ENCODE data around the gene RIOX2. TPM values are rescaled to one million over a fixed set of nuclear protein-coding genes. Genes with fewer than 3 reads are reported as not detected.

The RIOX2 gene
- total RNA-seq, 1 donor from 2014 or later = 24.0 TPM

DNA sequence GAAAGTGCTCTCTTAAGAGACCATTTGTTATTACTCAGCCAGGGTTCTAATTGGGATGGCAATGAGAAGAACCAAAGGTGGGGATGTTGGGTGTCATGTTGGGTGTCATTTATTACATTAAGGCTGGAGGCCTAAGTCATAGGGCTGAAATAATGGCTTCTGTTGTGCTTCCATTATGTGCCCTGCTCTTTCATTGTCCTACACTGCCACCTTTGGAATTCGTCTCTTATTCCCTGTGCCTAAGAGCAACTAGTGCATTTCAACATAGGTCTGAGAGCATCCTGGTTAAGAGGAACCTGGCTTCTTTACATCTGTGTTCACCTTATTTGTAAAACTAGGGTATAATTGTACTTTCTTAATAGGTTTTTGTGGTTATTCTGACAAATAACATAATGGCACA lies 32.2 kb downstream of the RIOX2 start:
- no peaks in the 10 kb centered on the region for H3K9me3 Mint-ChIP-seq (ENCODE audit: unreplicated experiment)
- TF ChIP-seq, protein P1, sequence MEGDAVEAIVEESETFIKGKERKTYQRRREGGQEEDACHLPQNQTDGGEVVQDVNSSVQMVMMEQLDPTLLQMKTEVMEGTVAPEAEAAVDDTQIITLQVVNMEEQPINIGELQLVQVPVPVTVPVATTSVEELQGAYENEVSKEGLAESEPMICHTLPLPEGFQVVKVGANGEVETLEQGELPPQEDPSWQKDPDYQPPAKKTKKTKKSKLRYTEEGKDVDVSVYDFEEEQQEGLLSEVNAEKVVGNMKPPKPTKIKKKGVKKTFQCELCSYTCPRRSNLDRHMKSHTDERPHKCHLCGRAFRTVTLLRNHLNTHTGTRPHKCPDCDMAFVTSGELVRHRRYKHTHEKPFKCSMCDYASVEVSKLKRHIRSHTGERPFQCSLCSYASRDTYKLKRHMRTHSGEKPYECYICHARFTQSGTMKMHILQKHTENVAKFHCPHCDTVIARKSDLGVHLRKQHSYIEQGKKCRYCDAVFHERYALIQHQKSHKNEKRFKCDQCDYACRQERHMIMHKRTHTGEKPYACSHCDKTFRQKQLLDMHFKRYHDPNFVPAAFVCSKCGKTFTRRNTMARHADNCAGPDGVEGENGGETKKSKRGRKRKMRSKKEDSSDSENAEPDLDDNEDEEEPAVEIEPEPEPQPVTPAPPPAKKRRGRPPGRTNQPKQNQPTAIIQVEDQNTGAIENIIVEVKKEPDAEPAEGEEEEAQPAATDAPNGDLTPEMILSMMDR (IDR thresholded peaks at IDR 0.05) = peak; percentile 15
- H3K27ac Mint-ChIP-seq (ENCODE audit: unreplicated experiment) = no peak overlapping the region
- DNase-seq (ENCODE audit: extremely low spot score, unreplicated experiment) = no peak
- H3K27me3 Mint-ChIP-seq (ENCODE audit: unreplicated experiment) = no peaks in the 10 kb centered on the region
- H3K4me1 Mint-ChIP-seq (ENCODE audit: unreplicated experiment) = peaks cover 15% of the 10 kb centered on the region
- peaks cover 27% of the 10 kb centered on the region for H3K36me3 Mint-ChIP-seq (ENCODE audit: unreplicated experiment)
- H3K4me3 Mint-ChIP-seq (ENCODE audit: unreplicated experiment) = no peak overlapping the region

DNA sequence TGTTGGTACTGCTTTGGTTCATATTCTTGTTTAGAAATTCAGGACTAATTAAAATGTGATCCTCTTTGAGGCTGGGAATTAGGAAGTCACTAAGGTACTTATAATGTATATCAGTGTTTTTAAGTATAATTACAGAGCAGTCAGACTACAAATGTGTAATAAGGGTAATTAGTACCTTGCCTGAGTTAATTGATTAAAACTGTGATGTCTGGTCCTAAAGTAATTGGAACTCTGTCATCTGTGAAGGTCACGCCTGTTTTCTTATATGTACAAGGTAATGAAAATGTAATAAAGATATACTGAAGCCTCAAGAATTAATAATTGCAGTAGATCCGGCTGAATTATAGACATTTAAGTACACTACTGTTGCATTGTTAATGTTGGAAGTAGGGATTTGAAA lies 32.8 kb downstream of the RIOX2 start:
- TF ChIP-seq, protein P1 (IDR thresholded peaks at IDR 0.05) = no peak
- peaks cover 15% of the 10 kb centered on the region for H3K4me1 Mint-ChIP-seq (ENCODE audit: unreplicated experiment)
- DNase-seq (ENCODE audit: extremely low spot score, unreplicated experiment) = no peak
- H3K36me3 Mint-ChIP-seq (ENCODE audit: unreplicated experiment) = peaks cover 27% of the 10 kb centered on the region
- no peak overlapping the region for H3K4me3 Mint-ChIP-seq (ENCODE audit: unreplicated experiment)
- no peak overlapping the region for H3K27ac Mint-ChIP-seq (ENCODE audit: unreplicated experiment)
- no peaks in the 10 kb centered on the region for H3K9me3 Mint-ChIP-seq (ENCODE audit: unreplicated experiment)
- no peaks in the 10 kb centered on the region for H3K27me3 Mint-ChIP-seq (ENCODE audit: unreplicated experiment)

DNA sequence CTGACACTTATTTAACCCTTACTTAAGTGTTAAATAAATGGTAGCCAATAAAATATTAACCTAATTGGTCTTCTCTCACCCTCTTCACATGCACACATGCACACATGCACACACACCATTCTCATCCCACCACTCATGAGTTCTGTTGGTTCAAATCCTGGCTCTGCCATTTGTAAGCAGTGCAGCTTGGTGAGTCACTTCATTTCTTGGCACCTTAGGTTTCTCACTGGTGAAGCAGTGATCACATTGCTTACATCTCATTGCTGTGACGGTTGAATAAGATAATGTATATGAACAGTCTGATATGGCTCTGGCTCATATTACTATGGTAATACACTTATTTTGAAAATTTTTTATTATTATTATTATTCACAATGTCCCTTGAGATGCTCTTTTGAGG lies 33.8 kb downstream of the RIOX2 start:
- Mint-ChIP-seq H3K4me3 (ENCODE audit: unreplicated experiment) (no peak overlapping the region), H3K9me3 (ENCODE audit: unreplicated experiment) (no peaks in the 10 kb centered on the region), H3K36me3 (ENCODE audit: unreplicated experiment) (peaks cover 21% of the 10 kb centered on the region), H3K4me1 (ENCODE audit: unreplicated experiment) (peaks cover 7% of the 10 kb centered on the region), H3K27me3 (ENCODE audit: unreplicated experiment) (no peaks in the 10 kb centered on the region), H3K27ac (ENCODE audit: unreplicated experiment) (no peak overlapping the region)
- DNase-seq (ENCODE audit: extremely low spot score, unreplicated experiment) = no peak
- TF ChIP-seq, protein P1 (IDR thresholded peaks at IDR 0.05) = no peak

DNA sequence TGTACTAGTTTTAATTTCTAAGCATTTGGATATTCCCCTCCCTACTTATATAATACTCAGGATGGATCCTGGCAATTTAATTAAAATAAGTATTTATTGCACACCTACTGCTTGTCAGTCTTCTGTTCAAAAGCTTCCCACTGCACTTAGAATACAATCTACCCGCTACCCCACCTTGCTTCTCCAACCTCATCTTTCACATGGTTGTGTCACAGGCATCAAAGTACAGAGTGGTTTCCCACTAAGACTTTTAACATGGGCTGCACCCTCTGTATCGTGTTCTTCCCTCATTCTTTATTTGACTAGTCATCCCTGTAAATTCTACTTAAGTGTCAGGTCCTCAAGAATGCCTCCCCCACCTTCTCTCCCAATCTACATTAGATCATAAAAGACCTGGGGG lies 35.0 kb downstream of the RIOX2 start:
- no peaks in the 10 kb centered on the region for H3K9me3 Mint-ChIP-seq (ENCODE audit: unreplicated experiment)
- TF ChIP-seq, protein P1 (IDR thresholded peaks at IDR 0.05) = no peak
- H3K4me3 Mint-ChIP-seq (ENCODE audit: unreplicated experiment) = no peak overlapping the region
- no peaks in the 10 kb centered on the region for H3K27me3 Mint-ChIP-seq (ENCODE audit: unreplicated experiment)
- H3K36me3 Mint-ChIP-seq (ENCODE audit: unreplicated experiment) = peaks cover 14% of the 10 kb centered on the region
- no peak overlapping the region for H3K27ac Mint-ChIP-seq (ENCODE audit: unreplicated experiment)
- DNase-seq (ENCODE audit: extremely low spot score, unreplicated experiment) = no peak
- peaks cover 2% of the 10 kb centered on the region for H3K4me1 Mint-ChIP-seq (ENCODE audit: unreplicated experiment)

DNA sequence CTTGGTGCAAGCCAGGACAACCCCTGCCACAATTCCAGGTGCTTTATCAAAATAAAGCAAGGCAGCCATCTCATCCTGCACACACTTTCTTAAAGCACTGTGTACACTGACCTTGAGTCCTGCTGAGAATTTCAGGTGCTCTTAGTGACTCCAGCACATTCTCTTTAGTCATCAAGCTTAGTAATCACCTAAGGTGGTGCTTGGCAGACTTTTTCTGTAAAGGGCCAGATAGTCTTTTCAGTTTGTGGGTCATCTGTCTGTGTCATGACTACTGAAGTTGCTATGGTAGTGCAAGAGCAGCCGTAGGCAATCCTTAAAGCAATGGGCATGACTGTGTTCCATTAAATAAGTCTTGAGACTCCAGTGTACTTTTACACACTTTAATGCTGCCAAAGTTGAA lies 36.4 kb downstream of the RIOX2 start:
- no peak for DNase-seq (ENCODE audit: extremely low spot score, unreplicated experiment)
- Mint-ChIP-seq H3K9me3 (ENCODE audit: unreplicated experiment) (peaks cover 6% of the 10 kb centered on the region), H3K27me3 (ENCODE audit: unreplicated experiment) (no peaks in the 10 kb centered on the region), H3K27ac (ENCODE audit: unreplicated experiment) (no peak overlapping the region), H3K4me1 (ENCODE audit: unreplicated experiment) (peaks cover 2% of the 10 kb centered on the region), H3K36me3 (ENCODE audit: unreplicated experiment) (peaks cover 17% of the 10 kb centered on the region), H3K4me3 (ENCODE audit: unreplicated experiment) (no peak overlapping the region)
- TF ChIP-seq, protein P1 (IDR thresholded peaks at IDR 0.05) = no peak
